ENCODE results near the gene COL27A1. TPM values are rescaled to one million over a fixed set of nuclear protein-coding genes. Genes with fewer than 3 reads are reported as not detected.

The COL27A1 gene
- total and polyA plus RNA-seq, 2 donors (not counting 1 experiment from before 2014, with no cell fraction given) = 0.16 to 0.27 TPM

DNA sequence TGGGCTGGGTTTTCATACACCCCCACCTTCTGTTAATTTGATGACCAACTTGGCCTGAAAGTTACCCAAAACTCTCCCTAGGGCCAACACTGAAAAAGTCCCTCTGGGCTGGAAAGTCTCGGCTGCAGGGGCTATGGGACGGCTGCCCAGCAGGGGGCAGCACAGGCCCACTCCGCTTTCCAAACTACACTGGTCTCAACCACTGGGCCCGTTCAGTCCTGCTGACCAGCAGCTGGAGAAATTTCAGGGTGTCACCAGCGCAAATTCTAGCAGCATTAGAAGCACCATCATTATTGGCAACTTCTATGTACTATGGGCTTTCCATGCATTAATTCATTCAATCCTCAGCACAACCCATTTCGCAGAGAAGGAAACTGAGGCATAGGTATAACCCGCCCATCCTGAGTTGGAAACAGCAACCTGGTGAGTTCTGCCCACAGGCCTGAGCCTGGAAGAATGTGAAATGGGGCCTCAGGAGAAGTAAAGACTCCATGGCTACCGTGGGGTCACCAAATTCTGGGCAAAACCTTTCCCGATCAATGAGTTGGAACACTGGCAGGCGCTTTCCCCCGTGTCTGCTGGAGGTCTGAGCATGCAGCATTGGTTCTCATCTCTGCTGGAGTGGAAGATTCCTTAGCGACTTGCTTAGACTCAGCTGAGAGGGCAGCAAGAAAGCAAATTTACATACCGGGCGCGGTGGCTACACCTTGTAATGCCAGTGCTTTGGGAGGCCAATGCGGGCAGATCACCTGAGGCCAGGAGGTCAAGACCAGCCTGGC lies 184.0 kb downstream of the COL27A1 start:
- WGBS (ENCODE audit: insufficient coverage) = 82% methylated on average over 11 of the region's 16 CpGs
- ChIA-PET CTCF (interaction anchor here (0.5 to 9.3 kb wide), 25 partner anchors 10 to 675 kb away, joined by 3 to 91 read pairs (median 4); partner anchors contain the start of gene AKNA), POLR2A (interaction anchor here (1.1 to 1.9 kb wide), 4 partner anchors 28 to 58 kb away, joined by 3 to 7 read pairs (median 4); partner anchors contain the start of gene AKNA)
- Mint-ChIP-seq H3K4me1 (peaks cover 37% of the 10 kb centered on the region), H3K27ac (peak overlapping the region; percentile 80), H3K9me3 (ENCODE audit: insufficient read depth) (no peaks in the 10 kb centered on the region), H3K4me3 (no peak overlapping the region), H3K27me3 (no peaks in the 10 kb centered on the region)
- Histone ChIP-seq H3K9ac (ENCODE audit: low read length) (no peak overlapping the region), H3K36me3 (replicated peaks in 1 of 2; ENCODE audit: control extremely low read depth in 1 of 2, control insufficient read depth in 1 of 2, extremely low read depth in 1 of 2, insufficient read depth in 2 of 2, low read length in 1 of 2) (peaks cover 21 to 95% of the 10 kb centered on the region in 2 experiments), H4K20me1 (ENCODE audit: control insufficient read depth, insufficient read depth, low read length, poor library complexity, severe bottlenecking) (peaks cover 54% of the 10 kb centered on the region), H3K79me2 (ENCODE audit: control insufficient read depth, insufficient read depth, low read length) (no peaks in the 10 kb centered on the region), H3K27ac (ENCODE audit: low read length in 2 of 2) (peak overlapping the region in 1 of 2 donors; percentile 71), H3K9me3 (ENCODE audit: control extremely low read depth in 1 of 3, control insufficient read depth in 2 of 3, insufficient read depth in 1 of 3, low read length in 2 of 3) (no peaks in the 10 kb centered on the region), H2AFZ (ENCODE audit: insufficient read depth, low read depth, low read length, poor library complexity, severe bottlenecking) (no peak overlapping the region), H3K27me3 (replicated peaks in 1 of 4; ENCODE audit: control extremely low read depth in 1 of 4, control insufficient read depth in 3 of 4, insufficient read depth in 4 of 4, low read length in 3 of 4) (no peaks in the 10 kb centered on the region), H3K4me1 (ENCODE audit: control insufficient read depth in 2 of 2, insufficient read depth in 2 of 2, low read length in 2 of 2) (peaks cover 0 to 17% of the 10 kb centered on the region in 2 donors), H3K4me2 (replicated peaks; ENCODE audit: low read depth, low read length, poor library complexity, severe bottlenecking) (no peak overlapping the region), H3K4me3 (ENCODE audit: control extremely low read depth in 1 of 5, extremely low read depth in 1 of 5, insufficient read depth in 1 of 5, low read depth in 2 of 5, low read length in 4 of 5) (no peak overlapping the region)
- intact Hi-C loops (cut with micrococcal nuclease) = loop anchor here (1.0 to 2.0 kb wide), 6 partner anchors 10 to 314 kb away; partner anchors contain the start of genes ATP6V1G1 and WHRN
- DNase-seq = peak; percentile 74
- peak; percentile 68 for ATAC-seq (ENCODE audit: low read depth)
- no peak for TF ChIP-seq EZH2 (IDR thresholded peaks at IDR 0.05; ENCODE audit: borderline replicate concordance, insufficient read depth, low read depth, low read length, poor library complexity, severe bottlenecking)
- TF ChIP-seq, protein P1, sequence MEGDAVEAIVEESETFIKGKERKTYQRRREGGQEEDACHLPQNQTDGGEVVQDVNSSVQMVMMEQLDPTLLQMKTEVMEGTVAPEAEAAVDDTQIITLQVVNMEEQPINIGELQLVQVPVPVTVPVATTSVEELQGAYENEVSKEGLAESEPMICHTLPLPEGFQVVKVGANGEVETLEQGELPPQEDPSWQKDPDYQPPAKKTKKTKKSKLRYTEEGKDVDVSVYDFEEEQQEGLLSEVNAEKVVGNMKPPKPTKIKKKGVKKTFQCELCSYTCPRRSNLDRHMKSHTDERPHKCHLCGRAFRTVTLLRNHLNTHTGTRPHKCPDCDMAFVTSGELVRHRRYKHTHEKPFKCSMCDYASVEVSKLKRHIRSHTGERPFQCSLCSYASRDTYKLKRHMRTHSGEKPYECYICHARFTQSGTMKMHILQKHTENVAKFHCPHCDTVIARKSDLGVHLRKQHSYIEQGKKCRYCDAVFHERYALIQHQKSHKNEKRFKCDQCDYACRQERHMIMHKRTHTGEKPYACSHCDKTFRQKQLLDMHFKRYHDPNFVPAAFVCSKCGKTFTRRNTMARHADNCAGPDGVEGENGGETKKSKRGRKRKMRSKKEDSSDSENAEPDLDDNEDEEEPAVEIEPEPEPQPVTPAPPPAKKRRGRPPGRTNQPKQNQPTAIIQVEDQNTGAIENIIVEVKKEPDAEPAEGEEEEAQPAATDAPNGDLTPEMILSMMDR (IDR thresholded peaks at IDR 0.05) = peak; percentile 91
